Neural progenitor cell (in vitro differentiated cells): ENCODE measurements around the gene CCNYL1.

ENCODE experiments used
- EZH2phosphoT487 ChIP-seq: fragments of 200-600 bp; sonication (generic); IDR thresholded peaks from 2 replicates; pipeline ENCODE4 v1.6.1; 2017; ENCODE audit warnings: antibody characterized with exemption
- TF ChIP-seq, protein P1 (sequence below): fragments of 200-600 bp; sonication (generic); IDR thresholded peaks from 2 replicates; pipeline ENCODE4 v1.5.1; 2017; ENCODE audit warnings: antibody characterized with exemption, mild to moderate bottlenecking

DNA sequence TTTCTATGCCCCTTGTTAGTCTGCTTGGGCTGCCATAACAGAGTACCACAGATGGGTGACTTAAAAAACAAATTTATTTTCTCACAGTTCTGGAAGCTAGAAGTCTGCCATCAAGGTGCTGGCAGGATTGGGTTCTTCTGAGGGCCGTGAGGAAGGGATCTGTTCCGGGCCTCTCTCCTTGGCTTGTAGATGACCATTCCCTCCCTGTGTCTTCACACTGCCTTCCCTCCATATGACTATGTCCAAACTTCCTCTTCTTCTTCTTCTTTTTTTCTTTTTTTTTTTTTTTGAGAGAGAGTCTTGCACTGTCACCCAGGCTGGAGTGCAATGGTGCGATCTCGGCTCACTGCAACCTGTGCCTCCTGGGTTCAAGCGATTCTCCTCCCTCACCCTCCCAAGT is 13.1 kb upstream of the CCNYL1 start:
- TF ChIP-seq EZH2phosphoT487: no peak
- TF ChIP-seq, protein P1, sequence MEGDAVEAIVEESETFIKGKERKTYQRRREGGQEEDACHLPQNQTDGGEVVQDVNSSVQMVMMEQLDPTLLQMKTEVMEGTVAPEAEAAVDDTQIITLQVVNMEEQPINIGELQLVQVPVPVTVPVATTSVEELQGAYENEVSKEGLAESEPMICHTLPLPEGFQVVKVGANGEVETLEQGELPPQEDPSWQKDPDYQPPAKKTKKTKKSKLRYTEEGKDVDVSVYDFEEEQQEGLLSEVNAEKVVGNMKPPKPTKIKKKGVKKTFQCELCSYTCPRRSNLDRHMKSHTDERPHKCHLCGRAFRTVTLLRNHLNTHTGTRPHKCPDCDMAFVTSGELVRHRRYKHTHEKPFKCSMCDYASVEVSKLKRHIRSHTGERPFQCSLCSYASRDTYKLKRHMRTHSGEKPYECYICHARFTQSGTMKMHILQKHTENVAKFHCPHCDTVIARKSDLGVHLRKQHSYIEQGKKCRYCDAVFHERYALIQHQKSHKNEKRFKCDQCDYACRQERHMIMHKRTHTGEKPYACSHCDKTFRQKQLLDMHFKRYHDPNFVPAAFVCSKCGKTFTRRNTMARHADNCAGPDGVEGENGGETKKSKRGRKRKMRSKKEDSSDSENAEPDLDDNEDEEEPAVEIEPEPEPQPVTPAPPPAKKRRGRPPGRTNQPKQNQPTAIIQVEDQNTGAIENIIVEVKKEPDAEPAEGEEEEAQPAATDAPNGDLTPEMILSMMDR: no peak
